GM21515 (cell line): ENCODE measurements around the gene ABTB2.

Experiments used
- ATAC-seq: cut with Tn5 transposase; IDR thresholded peaks from one replicate; pipeline ENCODE4 v1.9.1; 2021; ENCODE audit not compliant: unreplicated experiment

The ABTB2 gene

DNA sequence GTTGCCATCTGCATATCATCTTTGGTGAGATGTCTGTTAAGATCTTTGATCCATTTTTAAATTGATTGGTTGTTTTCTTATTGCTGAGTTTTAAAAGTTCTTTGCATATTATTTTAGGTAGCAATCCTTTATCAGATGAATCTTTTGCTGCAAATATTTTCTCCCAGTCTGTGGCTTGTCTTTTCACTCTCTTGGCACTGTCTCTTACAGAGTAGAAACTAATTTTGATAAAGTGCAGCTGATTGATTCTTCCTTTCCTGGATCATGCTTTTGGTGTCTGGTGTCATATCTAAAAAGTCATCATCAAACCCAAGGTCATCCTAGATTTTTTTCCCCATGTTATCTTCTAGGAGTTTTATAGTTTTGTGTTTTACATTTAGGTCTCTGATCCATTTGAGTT, 139.7 kb downstream of the ABTB2 start:
- no peak for ATAC-seq

DNA sequence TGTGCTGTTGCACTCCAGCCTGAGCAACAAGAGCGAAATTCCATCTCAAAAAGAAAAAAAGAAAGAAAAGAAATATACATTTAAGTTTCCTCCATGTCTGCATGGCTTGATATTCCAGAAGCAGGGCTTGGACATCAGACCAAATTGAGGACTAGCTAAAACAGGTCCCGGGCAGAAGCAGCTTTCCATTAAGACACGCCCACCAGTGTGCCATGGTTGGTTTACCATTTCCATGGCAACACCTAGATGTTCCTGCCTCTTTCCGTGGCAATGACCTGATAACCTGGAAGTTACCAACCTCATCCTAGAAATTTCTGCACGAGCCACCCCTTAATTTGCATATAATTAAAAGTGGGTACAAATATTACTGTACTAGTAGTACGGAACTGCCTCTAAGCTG, 141.1 kb downstream of the ABTB2 start:
- no peak for ATAC-seq

DNA sequence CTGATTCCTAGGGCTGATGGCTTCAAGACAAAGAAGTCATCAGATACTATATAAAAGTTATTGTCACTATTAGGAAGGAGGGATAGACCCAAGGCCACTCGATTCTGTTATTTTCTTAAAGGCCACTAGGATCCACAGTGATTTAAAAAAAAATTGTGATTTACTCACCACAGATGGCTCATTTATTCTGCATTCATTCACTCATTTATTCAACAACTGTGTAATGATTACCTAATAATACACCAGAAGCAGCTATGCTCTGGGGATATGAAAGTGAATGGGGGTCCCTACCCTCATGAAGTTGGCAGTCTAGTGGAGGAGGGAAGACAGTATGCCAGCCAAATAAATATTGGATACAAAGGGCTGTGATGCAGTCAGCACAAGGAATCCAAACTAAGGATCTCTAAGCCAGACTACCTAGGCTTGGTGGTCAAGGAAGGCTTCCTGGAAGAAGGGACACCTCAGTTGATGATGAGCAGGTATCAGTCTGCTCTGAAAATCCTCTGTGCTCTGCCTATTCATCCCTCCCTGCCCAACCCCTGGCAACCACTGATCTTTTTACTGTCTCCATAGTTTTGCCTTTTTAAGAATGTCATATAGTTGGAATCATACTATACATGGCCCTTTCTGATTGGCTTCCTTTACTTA, 141.9 kb downstream of the ABTB2 start:
- no peak for ATAC-seq

DNA sequence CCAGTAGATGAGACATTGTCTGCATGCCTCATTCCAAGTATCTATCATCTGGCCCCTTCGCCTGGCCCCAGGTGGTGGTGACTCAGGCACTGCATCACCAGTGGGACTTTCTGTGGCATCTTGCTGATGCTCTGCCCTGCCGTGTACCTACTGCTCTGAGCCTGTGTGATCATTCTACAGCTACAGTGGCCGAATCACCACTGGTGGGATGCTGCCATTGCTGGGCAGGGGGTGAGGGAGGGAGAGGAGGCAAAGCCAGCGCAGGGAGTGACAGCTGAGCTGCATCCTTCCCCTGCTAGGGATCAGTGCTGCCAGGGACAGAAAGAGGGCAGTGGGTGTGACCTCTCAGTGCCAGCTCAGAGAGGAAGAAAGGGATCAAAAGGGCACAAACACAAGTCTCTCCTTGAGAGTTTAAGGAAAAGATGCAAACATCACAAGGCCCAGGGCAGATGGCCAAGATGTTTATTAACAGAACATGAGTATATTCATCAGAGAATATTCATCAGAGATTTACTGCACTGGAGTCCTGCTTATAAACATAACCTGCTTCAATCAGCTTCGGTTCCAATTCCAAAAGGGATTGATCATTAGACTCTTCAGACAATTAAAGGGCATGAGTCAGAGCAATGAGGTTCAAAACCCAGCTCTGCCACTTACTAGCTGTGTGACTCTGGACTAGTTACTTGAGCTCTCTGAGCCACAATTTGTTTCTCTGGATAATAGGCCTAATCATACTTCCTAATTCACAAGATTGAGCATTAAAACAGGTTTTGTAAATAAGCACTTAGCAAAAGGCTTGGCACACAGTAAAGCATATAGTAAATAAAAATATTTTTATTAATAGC, 142.6 kb downstream of the ABTB2 start:
- ATAC-seq = no peak

DNA sequence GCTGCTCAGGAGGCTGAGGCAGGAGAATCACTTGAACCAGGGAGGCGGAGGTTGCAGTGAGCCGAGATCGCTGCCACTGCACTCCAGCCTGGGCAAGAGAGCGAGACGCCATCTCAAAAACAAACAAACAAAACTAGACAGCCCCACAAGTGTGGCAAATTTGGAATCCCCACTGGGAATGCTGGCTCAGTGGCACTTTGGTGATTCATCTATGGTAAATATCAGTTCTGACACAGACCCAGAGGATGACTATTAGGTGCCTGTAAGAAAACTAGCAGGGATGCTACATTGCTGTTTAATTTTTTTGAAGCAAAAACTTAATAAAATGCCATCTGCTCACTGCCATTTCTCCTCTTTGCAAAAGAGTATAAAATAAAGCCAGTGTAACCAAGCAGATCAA, 144.4 kb downstream of the ABTB2 start:
- no peak for ATAC-seq

DNA sequence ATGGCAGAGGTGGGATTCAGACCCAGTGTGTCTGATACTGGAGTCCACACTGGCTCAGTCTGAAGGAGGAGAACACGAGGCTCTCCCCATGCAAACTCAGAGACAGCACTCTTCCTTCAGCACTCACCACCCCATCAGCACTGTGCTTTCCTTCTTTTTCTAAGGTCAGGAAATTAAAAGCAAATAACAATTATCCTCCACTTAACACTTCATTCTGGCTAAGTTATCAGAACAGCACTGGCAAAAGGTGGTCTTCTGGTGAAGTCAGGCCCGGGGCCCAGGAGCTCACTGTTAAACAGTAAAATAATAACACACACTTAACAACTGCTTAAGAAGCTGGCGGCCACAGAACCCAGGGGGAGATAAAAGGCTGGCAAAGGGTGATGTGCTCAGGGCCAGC, 145.2 kb downstream of the ABTB2 start:
- ATAC-seq = no peak

DNA sequence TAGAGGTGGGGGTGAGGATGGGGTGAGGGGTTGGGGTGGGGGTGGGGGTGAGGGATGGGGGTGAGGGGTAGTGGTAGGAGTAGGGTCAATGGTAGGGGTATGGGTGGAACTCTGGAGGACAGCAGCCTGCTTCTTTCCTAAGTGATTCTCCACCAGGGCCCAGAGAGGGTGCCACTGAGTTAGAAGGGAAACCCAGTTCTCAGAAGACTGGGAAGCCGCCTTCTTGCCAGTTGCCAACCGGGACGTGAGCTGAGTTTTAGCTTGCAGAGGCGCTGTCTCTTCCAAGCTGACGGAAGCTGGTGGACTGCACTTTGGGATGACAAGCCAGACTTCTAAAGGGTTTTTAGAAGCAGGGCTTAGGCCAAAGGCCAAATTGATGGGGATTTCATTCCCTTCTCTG, 148.0 kb downstream of the ABTB2 start:
- no peak for ATAC-seq

DNA sequence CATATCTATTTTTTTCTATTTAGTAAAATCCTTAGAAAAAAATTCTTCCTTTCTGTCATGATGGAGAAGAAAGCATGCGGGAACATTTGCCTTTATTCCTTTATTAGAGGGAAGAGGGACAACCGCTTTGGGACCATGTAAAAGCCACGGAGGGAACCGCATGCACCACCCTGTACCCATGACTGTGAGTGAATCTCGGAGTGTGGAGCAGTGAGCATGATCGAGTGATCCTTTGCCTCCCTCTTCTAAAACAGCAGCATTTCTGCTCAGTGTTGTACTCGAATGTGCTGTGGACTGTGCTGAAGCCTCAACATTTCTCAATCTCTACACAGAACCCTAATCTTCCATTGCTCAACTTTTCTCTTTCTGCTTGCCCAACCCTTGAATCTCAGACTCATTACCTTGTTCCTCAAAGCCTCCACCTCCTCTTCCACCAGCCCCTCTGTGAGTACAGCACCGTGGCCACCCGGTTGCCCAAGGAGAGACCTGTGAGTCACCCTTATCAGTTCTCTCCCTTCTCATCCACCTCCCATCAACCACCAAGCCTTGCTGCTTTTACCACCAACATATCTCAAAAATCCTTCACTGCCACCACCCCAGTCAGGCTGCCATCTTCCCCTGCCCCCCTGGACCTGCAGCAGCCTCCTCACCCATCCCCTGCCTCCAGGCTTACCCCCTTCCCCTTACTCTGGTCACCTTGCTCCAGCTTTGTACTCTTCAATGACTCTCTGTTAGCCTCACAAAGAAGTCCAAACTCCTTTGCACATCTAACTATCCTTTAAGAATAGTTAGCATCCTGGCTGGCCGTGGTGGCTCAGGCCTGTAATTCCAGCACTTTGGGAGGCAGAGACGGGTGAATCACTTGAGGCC, 149.3 kb downstream of the ABTB2 start:
- ATAC-seq = no peak

DNA sequence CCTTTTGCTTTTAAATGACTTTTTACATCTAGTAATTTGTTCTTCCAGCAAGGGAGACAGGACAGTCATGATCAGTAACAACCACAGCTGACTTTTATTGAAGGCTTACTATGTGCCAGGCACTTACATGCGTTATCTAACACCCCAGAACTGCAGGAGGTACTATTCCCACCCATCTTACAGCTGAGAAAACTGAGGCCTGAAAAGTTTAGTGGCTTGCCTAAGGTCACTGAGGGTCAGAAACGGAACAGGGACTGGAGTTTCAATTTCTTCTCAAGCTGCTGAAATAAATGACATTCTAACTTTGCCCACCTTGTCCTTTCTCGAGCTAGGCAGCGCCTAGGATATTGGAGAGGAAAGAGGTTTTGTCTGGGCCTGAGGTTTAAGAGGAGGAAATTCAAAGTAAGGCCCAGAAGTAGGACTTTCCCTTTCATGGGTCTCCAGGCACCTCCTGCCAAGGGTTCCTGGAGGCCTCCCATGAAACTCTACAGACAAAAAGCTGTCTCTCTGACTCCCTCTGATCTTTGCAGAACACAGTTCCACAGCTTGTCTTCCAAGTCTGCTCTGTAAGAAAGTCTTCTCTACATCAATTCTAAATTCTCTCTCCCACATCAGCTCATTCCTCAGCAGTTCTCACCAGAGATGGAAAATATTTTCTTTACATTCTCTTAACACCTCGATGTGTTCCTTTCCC, 150.2 kb downstream of the ABTB2 start:
- no peak for ATAC-seq

DNA sequence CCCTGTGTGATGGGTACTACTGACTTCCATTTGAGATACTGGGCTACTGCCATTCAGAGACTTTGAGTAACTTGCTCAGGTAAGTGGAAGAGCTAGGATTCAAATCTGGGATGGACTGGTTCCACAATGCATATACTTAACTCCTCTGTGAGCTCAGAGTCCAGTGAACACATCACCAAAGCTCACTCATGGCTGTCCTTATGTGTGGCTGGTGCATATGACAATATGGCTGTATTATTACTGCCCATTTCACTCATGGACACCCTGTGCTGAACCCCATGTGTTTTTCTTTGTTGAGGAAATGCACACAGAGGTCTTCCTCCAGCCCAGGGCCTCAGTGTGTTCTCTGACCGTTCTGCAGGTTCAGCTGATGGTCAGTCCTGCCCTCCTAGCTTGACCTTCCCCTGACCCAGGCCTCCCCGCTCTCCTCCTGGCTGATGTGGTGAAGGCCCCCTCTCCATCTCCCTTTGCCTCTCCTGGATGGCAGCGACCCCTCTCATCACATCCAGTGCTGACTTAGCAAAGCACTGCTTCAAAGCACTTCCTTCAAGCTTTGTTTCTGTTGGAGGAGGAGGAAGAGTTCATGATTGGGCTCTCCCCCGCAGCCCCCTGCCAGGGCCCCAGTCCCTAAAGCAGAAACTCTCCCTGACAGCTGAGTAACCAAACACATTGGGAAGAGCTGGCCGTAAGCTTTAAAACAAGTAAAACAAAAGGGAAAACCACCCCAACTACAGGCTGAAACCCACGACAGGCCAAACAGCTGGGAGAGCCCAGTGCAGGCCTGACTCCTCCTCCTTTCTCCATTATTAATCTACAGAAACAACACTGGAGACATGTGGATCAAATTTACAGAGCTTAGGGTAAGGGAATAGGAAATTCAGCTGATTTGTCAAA, 151.2 kb downstream of the ABTB2 start:
- no peak for ATAC-seq

DNA sequence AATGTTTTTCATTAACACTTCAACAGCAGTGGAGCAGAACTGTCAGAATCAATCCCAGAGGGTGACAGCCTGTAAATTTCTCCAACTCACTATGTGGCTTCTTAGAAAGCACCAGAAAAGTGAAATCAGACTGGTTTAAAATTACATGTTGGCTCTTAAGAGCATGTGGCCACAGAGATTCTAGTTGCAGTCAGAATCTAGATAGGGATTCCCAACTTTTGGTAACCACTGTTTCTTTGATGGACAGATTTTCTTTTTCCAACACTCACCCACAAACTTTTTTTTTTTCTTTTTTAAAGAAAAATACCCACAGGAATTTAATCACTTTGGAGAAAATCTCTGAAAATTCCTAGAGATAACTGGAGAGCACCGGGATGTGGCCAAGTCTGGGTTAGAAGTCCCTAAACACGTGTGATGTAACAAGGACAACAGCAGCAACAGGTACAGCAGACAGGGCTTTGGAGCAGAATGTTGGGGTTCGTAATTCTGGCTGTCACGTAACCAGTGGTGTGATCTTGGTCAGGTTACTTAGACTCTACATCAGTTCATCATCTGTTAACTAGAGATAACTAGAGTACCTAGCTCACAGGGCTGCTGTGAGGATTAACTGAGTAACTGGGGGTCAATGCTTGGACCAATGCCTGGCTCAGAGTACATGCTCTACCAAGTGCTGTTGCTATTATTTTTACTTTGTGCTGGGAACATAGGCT, 152.3 kb downstream of the ABTB2 start:
- ATAC-seq = no peak

DNA sequence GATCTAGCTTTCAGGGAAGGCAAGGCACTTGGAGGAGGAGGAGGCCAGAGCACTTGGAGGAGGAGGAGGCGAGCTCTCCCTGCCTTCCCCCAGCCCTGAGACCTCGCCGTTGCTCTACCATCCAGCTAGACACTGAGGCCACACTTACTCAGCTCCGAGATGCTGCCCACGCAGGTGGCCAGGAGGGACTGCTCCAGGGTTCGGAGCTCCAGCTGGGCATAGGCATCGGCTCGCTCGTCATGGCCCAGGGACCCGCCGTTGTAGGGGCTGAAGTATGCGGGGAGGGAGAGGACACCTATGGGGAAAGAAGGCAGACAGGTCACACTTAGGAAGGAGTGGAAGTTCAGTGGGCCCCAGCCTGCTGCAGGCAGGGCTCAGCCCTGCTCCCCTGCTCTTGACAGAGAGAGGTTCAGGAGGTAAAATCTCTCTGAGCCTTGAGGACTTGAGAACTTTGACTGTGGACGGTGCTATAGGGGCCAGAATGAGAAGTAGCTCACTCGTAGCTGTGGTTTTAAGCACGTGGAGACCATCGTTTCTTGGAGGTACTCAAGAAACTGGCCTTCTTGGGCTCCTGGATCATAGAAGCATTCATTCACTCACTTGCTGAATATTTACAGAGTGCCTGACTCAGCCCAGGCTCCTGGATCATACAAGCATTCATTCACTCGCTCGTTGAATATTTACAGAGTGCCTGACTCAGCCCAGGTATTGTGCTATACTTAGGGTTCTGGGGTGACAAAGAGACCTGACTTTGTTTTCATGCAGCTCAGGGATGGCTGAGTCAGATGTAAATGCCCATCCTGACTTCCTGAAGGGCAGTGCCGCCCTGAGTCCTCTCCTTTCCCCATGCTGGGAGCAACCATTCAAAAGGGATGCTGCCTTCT, 153.2 kb downstream of the ABTB2 start:
- no peak for ATAC-seq

DNA sequence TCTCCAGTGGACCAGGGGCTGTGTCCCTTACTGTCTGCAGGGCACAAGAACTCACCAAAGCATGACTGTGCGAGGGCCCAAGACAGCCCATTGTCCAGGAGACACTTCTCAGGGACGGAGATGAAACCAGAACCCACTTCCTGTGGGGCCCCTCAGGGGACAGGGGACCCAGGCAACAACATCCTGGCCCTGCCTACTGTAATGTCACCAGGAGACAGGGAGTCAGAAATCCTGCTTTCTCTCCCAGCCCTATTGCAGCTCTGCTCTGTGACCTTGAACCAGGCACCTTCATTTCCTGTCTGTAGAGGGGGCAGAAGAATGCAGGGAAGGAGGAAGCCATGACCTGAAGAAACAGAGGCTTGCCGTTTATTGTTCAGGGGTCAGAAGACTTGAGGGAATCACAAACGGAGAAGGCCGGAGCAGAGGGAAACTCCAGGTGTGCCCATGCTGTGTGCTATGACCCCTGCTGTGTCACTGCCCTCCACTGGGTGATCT, 154.4 kb downstream of the ABTB2 start:
- no peak for ATAC-seq

DNA sequence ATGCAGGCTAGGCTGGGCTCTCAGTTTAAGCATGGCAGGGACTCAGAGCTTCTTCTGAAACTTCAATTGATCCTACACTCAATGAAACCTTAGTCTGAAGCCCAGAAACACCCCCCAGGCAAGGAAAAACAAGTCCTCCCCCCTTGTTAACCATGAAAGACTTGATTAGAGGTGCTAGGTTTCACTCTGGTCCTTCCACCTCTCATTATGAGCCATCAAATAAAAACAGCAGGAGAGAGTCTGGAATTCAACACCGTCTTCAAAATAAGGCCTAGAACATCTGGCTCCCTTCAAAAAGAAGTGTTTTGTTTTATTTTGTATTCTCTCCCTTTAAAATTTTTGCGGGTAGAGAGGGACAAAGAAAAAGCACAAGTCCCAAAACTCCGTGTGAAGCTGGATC, 156.7 kb downstream of the ABTB2 start:
- no peak for ATAC-seq

DNA sequence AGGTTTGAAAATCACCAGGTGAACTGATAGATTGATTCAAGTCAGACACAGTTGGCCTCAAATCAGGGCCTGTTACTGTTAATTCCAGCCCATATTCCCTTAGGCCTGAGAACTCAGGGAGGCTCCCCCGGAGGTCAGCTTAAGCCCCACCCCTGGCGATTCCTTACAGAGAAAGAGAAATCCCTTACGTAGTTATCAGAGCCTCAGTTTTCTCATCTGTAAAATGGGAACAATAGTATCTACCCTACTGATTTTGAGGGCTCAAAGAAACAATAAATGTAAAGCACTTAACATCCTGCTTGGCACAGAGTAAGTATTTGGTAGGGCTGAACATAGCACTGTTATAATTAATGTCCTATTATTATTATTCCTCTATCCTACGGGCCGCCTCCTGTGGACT, 158.3 kb downstream of the ABTB2 start:
- no peak for ATAC-seq

DNA sequence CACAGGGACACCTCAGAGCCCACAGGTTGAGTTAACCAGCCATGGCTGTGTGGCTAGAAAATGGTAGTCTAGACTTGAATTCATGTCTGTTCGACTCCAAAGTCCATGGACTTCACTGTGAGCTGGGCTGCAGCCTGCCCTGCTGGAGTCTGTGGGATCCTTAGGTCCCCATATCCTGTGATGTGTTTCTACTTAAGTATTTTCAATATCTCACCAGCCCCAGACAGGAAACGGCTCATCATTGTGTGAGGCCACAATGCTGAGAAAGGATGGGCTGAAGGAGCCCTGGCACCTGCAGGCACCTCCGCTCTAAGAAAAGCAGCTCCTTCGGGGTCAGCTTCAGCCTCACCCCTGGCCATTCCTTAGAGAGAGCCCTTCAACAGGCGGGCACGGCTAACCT, 159.3 kb downstream of the ABTB2 start:
- ATAC-seq = no peak

DNA sequence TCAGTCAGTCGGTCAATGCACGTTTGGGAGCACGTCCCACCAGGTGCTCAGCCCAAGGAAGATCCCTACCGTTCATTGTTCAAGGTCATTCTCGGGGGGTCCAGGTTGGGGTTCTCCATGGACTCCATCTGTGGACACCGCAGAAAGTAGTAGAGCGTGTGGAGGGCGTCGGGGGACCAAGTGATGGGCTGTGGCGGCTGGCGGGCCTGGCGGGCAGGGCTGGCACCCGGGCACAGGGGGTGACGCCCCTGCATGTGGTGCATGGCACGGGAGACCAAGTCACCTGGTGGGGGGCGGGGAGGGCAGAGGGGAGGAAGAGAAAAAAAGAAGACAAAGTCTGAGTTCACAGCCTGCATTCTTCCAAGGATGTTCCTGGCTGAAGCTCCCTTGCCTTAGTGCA, 160.6 kb downstream of the ABTB2 start:
- no peak for ATAC-seq

DNA sequence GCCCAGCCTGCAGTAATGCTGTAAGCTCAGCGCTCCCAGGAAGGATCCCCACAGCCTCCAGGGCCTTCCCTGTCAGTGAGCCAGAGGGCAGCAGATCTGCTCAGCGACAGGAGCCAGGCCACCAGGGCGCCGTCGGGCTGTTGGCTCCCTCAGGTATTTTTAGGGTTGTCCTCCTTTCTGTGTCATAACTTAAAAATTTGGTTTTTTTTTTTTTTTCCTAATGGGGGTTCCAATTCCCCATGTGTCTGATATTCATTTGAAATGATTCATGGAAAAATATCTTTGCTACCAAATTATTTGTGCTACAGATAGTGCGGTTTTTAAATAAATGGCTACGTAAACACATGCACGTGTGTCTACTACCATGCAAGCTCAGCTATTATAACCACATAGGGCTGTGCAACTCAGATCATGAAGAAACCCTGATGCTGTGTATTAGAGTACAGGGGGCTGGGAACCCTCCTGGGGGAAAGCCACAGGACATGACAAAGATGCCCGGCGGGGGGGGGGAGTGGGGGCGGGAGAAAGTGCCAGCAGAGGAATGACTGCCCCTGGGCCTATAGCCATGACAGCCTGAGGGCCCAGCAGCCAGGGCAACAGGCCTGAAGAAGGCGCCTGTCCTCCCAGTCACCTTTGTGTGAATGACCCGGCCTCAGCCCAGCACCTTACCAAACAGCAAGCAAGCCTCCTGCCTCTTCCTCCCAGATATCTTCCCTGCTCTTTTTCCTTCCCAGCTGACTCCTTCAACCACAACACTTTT, 163.1 kb downstream of the ABTB2 start:
- ATAC-seq = no peak
